ENCODE data around the gene CPVL.

GRCh38 chr7:29112721-29113120 lies 33.6 kb downstream of the CPVL start:
- TF ChIP-seq, protein P1, sequence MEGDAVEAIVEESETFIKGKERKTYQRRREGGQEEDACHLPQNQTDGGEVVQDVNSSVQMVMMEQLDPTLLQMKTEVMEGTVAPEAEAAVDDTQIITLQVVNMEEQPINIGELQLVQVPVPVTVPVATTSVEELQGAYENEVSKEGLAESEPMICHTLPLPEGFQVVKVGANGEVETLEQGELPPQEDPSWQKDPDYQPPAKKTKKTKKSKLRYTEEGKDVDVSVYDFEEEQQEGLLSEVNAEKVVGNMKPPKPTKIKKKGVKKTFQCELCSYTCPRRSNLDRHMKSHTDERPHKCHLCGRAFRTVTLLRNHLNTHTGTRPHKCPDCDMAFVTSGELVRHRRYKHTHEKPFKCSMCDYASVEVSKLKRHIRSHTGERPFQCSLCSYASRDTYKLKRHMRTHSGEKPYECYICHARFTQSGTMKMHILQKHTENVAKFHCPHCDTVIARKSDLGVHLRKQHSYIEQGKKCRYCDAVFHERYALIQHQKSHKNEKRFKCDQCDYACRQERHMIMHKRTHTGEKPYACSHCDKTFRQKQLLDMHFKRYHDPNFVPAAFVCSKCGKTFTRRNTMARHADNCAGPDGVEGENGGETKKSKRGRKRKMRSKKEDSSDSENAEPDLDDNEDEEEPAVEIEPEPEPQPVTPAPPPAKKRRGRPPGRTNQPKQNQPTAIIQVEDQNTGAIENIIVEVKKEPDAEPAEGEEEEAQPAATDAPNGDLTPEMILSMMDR (IDR thresholded peaks at IDR 0.05; ENCODE audit: low read depth, low read length), result no peak
- TF ChIP-seq EZH2phosphoT487 (IDR thresholded peaks at IDR 0.05; ENCODE audit: low read depth), result no peak

All from OCI-LY3 (cell line).